Stimulated activated CD4-positive, alpha-beta T cell treated with anti-CD3 and anti-CD28 coated beads, TNF-alpha, amount 100 ng/mL, for 1 hour (primary cell): ENCODE measurements around the gene TNFRSF8.
A peak's percentile ranks its signal among the peaks of the same experiment; 100 is the strongest.

ENCODE experiments used
- DNase-seq, 3 donors: peaks; one replicate each; pipeline ENCODE4 v3.0.0-alpha.2; 2020; ENCODE audit warnings: low read depth in 3 of 3, low spot score in 1 of 3

TNFRSF8 gene

DNA sequence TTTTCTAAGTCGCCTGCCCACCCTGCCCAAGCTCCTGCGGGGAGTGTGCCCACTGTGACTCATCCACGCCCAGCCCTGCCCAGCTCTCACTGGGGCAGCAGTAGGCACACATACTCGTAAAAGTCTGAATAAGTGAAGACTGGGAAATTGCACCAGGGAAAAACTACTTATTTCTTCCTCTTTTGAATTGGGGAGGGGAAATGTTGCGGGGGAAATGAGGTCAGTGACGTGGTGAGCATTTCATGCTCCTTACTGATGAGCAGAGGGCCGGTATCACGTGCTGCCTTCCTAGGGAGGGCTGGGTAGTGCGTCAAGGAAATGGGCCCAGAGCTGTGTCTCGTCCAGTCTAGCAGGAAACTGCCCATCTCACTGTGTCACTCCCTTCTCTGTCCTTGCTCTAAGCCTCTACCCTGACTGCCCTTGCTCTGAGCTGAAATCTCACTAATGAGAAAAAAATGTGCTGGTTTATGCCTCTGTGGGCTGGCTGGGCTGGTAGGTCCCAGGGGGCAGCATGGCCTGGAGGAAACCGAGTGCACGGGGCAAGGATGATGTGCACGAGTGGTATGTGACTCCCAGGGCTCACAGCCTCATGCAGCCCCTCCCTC, 90.2 kb downstream of the TNFRSF8 start:
- DNase-seq = no peak

DNA sequence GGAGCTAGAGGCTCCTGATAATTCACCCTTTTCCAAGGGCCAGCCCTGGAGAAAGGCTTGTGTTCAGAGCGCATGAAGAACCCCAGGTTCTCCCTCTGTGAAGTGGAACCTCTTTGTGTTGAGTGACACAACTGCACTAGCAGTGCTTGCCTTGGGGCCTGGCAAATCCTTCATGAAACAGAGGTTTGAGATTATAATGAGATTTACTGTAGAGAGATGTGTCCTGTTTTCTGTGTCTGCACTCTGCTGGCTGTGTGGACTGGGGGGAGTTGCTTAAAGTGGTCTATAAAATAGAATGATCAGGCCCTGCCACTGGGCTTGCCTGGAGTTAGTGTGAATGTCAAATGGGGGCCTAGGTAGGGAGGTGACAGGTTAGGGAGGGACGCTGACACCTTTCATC, 92.2 kb downstream of the TNFRSF8 start:
- DNase-seq = no peak

GRCh38 chr1:12157366-12158231, 94.5 kb downstream of the TNFRSF8 start:
- DNase-seq = no peak

DNA sequence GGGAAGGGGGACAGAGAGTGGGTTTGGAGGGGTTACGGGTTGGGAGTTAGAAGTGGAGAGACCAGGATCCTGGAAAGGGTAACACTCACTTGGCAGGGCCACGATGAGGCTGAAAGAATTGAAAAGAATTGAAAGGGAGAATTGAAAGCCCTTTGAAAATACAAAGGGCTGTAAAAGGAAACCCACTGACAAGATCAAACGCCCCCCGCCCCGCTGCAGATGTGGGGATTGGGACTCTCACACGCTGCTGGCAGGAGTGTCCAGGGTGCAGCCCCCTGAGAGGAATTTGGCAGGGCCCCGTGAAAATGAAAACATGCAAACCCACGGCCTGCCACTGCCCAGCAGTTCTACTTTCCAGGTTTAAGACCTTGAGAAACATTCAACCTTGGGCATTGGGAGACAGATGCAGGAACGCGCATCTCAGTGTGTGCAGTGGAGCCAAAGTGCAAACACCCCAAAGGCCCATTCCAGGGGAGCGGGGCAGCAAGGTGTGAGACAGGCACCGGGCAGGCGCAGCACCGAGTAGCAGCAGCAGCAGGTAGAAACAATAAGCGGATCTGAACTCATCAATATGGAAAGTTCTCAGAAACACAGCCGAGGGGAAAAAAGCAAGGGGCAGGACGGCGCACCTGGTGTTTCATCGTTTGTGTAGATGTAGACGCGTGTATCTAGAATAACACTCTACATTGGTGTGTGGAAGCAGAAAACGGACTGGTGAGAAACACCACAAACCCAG, 95.4 kb downstream of the TNFRSF8 start:
- no peak for DNase-seq

GRCh38 chr1:12159816-12160215, 96.7 kb downstream of the TNFRSF8 start:
- no peak for DNase-seq

DNA sequence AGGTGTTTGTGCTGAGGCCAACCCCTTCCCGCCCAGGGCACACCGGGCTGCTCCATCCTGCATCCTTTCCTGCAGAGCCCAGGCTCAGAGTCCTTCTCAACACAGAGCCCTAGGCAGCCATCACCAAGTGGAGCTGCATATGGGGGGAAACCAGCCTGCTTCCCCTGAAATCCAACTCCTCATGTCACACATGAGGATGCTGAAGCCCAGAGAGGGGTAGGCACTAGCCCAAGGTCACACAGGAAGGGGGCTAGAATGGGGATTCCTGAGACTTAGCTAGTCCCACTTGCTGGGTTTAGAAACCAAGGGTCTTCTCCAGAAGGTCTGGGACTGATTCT, 98.2 kb downstream of the TNFRSF8 start:
- DNase-seq = no peak

DNA sequence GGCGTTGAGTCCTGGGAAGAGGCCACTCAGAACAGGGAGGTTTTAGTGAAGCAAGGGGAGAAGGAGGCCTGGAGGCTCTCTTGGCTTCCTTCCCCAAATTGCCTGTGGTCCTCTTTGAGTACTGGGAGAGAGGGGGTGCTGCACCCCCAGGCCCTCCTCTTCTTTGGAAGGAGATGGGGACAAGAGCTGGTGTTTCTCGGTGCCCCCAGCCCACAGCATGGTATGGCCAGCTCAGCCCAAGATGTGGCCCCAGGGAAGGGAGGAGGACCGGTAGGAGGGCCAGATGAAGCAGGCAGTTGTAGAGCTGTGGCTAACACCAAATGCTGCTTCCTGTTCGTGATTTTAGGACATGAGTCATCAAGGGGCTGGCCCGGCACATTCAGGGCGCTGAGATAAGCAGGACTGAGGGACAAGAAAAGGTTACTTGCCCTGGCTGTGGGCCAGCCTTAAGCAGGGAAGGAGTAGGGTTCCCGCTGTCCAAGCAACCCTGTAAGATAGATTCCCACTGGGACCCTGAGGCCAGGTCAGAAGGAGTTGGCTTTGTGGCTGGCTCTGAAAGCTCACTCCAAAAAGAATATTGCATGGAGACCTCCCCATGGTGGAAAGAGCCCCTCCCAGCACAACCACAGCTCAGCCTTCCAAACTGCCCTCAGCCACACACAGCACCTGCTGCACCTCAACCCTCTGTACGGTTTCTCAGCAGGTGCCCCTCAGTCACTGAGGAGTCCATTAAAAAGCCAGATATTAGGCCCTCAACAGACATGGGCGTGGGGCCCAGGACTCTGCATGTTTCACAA, 98.8 kb downstream of the TNFRSF8 start:
- peak in 2 of 3 donors; percentile 35 to 45 for DNase-seq

DNA sequence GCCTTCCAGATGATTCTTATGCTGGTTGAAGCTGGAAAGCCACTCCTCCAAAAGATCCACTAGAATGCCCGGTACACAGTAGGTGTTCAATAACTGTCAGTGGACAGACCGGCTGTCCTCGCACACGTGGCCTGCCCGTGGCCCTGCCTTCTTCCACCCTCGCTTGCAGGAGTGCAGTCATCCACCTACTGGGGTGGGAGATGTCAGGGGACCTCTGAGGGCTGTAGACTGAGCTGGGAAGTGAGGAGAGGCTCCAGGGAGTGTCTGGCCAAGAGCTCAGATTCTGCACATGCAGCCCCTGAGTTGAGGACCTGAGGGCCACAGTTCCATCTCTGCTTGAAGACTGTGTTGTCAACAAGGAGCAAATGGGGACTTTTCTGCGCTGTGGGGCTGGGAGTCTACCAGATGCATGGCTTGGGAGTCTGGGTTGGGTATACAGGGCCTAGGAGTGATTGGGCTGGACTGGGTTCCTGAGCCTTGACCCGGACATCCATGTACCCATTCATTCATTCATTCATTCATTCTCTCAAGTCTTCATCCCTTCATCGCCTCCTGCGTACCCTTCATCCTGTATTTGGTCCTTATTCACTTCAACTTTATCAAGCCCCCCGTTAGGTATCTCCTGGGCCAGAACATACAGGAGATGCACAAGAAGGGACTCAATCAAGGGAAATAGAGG, 99.5 kb downstream of the TNFRSF8 start:
- DNase-seq = no peak

- DNase-seq = no peak
These were observed 100.1 kb downstream of the TNFRSF8 start for GRCh38 chr1:12163210-12163609.

- no peak for DNase-seq
These were observed 101.1 kb downstream of the TNFRSF8 start for GRCh38 chr1:12164210-12164609.

- no peak for DNase-seq
These were observed 102.2 kb downstream of the TNFRSF8 start for GRCh38 chr1:12165342-12165741.

GRCh38 chr1:12166834-12167492, 103.9 kb downstream of the TNFRSF8 start, which contains the start of gene TNFRSF1B:
TSS of gene TNFRSF1B (plus strand) at chr1:12166991. CDS start at chr1:12167092, 101 bp downstream.
- peak; percentile 16 to 68 (median 49) for DNase-seq

DNA sequence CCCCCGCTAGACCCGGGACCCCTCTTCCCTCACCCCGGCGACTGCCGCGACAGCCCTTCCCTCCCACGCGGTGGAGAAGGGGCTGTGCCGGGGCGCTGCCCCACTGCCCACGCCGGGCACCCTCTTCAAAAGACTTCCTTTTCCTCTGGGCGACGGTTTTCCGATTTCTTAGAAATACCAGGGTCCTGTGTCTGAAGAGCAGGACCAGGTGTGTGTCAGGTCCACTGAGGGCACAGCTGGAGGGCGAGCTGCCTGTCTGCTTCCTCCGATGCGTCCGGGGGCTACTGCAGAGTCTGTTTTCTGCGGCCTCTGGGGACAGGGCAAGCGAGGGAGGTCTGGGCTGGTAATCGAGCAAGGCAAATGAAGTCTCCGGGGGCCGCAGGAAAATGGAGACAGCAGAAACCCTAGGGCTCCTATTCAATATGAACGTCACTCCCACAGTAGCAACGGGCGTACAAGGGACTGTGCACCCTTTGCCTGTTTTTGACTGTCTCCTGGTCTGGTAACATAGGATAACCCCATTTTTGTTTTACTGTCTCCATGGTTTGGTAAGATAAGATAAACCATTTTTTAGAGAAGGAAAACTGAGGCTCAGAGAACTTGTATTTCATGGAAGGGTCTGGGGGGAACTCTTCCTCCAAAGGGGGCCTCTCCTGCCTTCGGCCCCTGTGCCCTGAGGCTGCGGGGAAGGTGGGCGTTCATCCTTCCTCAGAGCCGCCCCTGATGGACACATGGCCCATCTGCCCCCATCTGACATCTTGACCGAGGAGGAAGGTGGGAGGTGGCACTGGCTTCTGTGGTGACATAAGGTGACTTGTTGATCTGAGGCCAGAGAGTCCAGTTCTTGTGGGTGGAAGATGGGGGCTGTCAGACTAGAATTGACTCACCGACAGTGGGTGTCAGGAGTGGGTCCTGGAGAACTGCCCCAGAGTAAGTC, 104.7 kb downstream of the TNFRSF8 start:
- DNase-seq = no peak

DNA sequence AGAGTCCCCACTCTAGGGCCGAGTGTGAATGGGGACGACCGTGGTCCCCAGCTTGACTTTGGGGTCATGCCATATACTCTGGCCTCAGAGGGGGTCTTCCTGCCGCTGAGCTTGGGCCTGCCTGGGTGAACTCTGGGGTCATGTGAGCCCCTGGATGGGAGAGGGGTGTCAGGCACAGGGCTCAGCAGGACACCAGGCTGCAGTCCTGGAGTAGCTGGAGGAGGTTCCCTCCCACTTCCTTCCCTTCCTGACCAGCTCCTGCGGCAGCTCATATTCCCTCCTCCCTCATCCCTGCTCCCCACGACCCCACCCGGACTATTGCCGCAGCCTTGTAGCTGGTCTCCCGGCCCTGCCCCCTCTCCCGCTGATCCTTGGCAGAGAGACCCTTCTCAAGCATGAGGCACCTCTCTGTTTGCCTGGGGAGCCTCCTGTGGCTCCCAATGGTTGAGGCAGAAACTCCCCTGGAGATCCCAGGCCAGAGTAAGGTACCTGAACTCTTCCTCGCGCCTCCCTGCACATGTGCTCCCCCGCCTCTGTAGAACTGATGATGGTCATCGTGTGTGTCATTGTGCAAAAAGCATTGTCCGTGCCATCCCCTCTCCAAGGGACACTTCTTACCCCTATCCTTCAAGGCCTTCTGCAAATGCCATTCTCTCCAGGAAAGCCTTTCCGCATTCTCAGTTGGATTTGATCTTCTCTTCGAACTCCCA, 105.5 kb downstream of the TNFRSF8 start:
- no peak for DNase-seq

- no peak for DNase-seq
These were observed 106.5 kb downstream of the TNFRSF8 start for GRCh38 chr1:12169442-12170135.

GRCh38 chr1:12170263-12170671, 107.2 kb downstream of the TNFRSF8 start:
- DNase-seq = no peak

DNA sequence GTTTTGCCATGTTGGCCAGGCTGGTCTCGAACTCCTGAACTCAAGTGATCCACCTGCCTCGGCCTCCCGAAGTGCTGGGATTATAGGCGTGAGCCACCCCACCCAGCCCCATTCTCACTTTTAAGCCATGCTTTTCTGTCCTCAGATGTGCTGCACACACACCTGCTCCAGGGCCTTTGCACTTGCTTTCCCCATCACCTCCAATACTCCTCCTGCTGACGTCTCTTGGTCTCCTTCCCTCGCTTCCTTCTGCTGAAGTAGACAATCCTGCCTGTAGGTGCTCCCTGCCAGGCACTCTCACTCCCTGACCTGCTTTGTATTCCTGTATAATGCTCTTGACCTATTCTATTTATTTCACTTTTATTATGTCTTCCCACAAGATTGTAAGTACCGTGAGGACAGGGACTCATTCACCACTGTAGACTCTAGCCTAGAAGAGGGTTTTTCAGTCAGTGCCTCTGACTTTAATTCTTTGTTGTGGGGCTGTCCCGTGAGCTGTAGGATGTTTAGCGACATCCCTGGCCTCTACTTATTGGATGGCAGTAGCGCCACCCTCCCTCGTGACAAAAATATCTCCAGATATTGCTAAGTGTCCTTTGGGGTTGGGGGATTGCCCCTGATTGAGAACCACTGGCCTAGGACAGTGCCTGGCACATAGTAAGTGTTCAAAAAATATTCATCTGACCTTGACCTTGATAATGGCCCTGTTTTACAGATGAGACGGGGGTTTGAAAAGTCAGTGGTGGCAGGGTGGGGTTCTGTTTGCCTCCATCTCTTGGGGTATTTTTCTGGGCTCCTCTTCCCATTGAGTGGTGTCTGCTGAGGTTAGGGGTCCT, 108.3 kb downstream of the TNFRSF8 start:
- no peak for DNase-seq
